WTC11 (cell line): Measurements from ENCODE around the gene ELANE.

Source experiments
- FOXJ3 ChIP-seq: sonication (generic); formaldehyde crosslinking; IDR thresholded peaks from 2 replicates; pipeline ENCODE4 v1.9.0; 2021; ENCODE audit warnings: missing genetic modification reagents, mild to moderate bottlenecking, borderline replicate concordance
- NFYB ChIP-seq: sonication (generic); formaldehyde crosslinking; conservative IDR thresholded peaks from 2 replicates; pipeline ENCODE4 v1.8.0; 2022; ENCODE audit warnings: low read depth, missing genetic modification reagents
- ZNF416 ChIP-seq: fragments of 250-450 bp; sonication (Bioruptor Pico); IDR thresholded peaks from 2 replicates; pipeline ENCODE4 v1.9.0; 2021; ENCODE audit warnings: mild to moderate bottlenecking, inconsistent platforms
- TF ChIP-seq, protein P1 (sequence below): sonication (generic); formaldehyde crosslinking; IDR thresholded peaks from 2 replicates; pipeline ENCODE4 v1.8.0; 2022; ENCODE audit warnings: mild to moderate bottlenecking, missing genetic modification reagents

GRCh38 chr19:863315-863620, 11.2 kb downstream of the ELANE start:
- TF ChIP-seq NFYB (CRISPR knock-in tag), result no peak
- TF ChIP-seq FOXJ3, result 0 out of 2 replicates have a peak, but pooled peaks have one; percentile 8
- no peak for TF ChIP-seq ZNF416 (CRISPR knock-in tag)
- TF ChIP-seq, protein P1, sequence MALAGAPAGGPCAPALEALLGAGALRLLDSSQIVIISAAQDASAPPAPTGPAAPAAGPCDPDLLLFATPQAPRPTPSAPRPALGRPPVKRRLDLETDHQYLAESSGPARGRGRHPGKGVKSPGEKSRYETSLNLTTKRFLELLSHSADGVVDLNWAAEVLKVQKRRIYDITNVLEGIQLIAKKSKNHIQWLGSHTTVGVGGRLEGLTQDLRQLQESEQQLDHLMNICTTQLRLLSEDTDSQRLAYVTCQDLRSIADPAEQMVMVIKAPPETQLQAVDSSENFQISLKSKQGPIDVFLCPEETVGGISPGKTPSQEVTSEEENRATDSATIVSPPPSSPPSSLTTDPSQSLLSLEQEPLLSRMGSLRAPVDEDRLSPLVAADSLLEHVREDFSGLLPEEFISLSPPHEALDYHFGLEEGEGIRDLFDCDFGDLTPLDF, result no peak
